ENCODE measurements around the gene PATL2.

Gene PATL2

GRCh38 chr15:44682809-44683682 lies 28.1 kb downstream of the PATL2 start:
- peak; percentile 59 for DNase-seq

- DNase-seq: no peak
Observed at GRCh38 chr15:44682211-44682610, 28.9 kb downstream of the PATL2 start.

GRCh38 chr15:44676676-44677075 lies 34.4 kb downstream of the PATL2 start:
- no peak for DNase-seq

- DNase-seq: no peak
Observed at GRCh38 chr15:44675911-44676310, 35.2 kb downstream of the PATL2 start.

- no peak for DNase-seq
Observed at GRCh38 chr15:44673639-44674038, 37.5 kb downstream of the PATL2 start.

GRCh38 chr15:44670087-44670950 lies 40.8 kb downstream of the PATL2 start:
- no peak for DNase-seq

- DNase-seq: no peak
Observed at GRCh38 chr15:44668921-44669320, 42.2 kb downstream of the PATL2 start.

GRCh38 chr15:44667039-44667360 lies 44.1 kb downstream of the PATL2 start:
- no peak for DNase-seq

- DNase-seq: no peak
Observed at GRCh38 chr15:44666210-44667038, 44.7 kb downstream of the PATL2 start.

GRCh38 chr15:44663410-44664308 lies 47.5 kb downstream of the PATL2 start, which contains the start of gene SPG11:
TSS of gene SPG11 (minus strand) at chr15:44663662. CDS start at chr15:44663647, 15 bp downstream.
- peak; percentile 98 for DNase-seq

- peak; percentile 76 for DNase-seq
Observed at GRCh38 chr15:44662478-44663409, 48.4 kb downstream of the PATL2 start.

GRCh38 chr15:44661576-44661975 lies 49.5 kb downstream of the PATL2 start:
- no peak for DNase-seq

- no peak for DNase-seq
Observed at GRCh38 chr15:44659056-44659455, 52.1 kb downstream of the PATL2 start.

- DNase-seq: no peak
Observed at GRCh38 chr15:44657378-44657777, 53.7 kb downstream of the PATL2 start.

GRCh38 chr15:44656913-44657312 lies 54.2 kb downstream of the PATL2 start:
- no peak for DNase-seq

GRCh38 chr15:44656298-44656697 lies 54.8 kb downstream of the PATL2 start:
- DNase-seq: no peak

- no peak for DNase-seq
Observed at GRCh38 chr15:44654858-44655257, 56.3 kb downstream of the PATL2 start.

- DNase-seq: no peak
Observed at GRCh38 chr15:44647637-44648036, 63.5 kb downstream of the PATL2 start.

GRCh38 chr15:44647036-44647435 lies 64.1 kb downstream of the PATL2 start:
- no peak for DNase-seq

- DNase-seq: no peak
Observed at GRCh38 chr15:44646460-44646859, 64.7 kb downstream of the PATL2 start.

- peak; percentile 51 for DNase-seq
Observed at GRCh38 chr15:44641651-44642050, 69.5 kb downstream of the PATL2 start.
